Mucosa of descending colon (tissue), 3 donors: Measurements from ENCODE around the gene MAGI2. TPM values are rescaled to one million over a fixed set of nuclear protein-coding genes. Genes with fewer than 3 reads are reported as not detected.

Source experiments
- ATAC-seq: fragments of 200-7000 bp; cut with Tn5 transposase; one replicate; pipeline ENCODE4 v1.9.1; 2020; ENCODE audit warnings: mild to moderate bottlenecking, moderate library complexity
- DNase-seq, 3 donors: peaks; one replicate each; pipeline ENCODE4 v3.0.0-alpha.2; 2020
- H3K36me3 ChIP-seq: fragments of 200-600 bp; one replicate; pipeline ENCODE4 v1.8.0; 2021; ENCODE audit warnings: low read depth, mild to moderate bottlenecking
- H3K4me1 ChIP-seq: fragments of 200-600 bp; one replicate; pipeline ENCODE4 v1.8.0; 2021; ENCODE audit warnings: low read depth, mild to moderate bottlenecking
- H3K4me3 ChIP-seq: fragments of 200-600 bp; one replicate; pipeline ENCODE4 v1.8.0; 2021; ENCODE audit warnings: mild to moderate bottlenecking
- H3K9me3 ChIP-seq: fragments of 200-600 bp; one replicate; pipeline ENCODE4 v1.8.0; 2021; ENCODE audit warnings: mild to moderate bottlenecking
- CTCF ChIP-seq: fragments of 200-600 bp; IDR thresholded peaks from one replicate; pipeline ENCODE4 v1.8.0; 2022; ENCODE audit warnings: antibody characterized with exemption, mild to moderate bottlenecking
- intact Hi-C, 2 donors: fragments of 100-400 bp; cut with DNase I in 1 of 2; cut with micrococcal nuclease in 1 of 2; formaldehyde crosslinking; loops; one replicate each; pipeline versions ENCODE4 v1.11.0 to v1.11.1; 2022; cut with DNase I, micrococcal nuclease
- total RNA-seq, 3 donors: library from RNA; stranded (reverse); fragmentation: NEBNext Ultra II Directional in 2 of 3; extraction: Animal tissue kit (Norgen Biotek cat#: 25700) in 2 of 3; gene quantifications; one replicate each; pipeline versions ENCODE4 v1.2.1 to v1.2.4, GENCODE V29; 2021 to 2023
- donor health status: DM: no; HTN: no; CAD: no; lungs with moderate emphysema.
- donor health status: DM: no; HTN: no; CAD: no.
- donor health status: DM: no; HTN: yes; CAD: no.

Gene MAGI2
- total RNA-seq, 3 donors from 2014 or later: 1.9 to 14.5 (median 2.7) TPM

- H3K9me3 ChIP-seq: no peaks in the 10 kb centered on the region
- H3K36me3 ChIP-seq: no peaks in the 10 kb centered on the region
- no peaks in the 10 kb centered on the region for H3K4me1 ChIP-seq
- DNase-seq: no peak
- ATAC-seq: no peak
- intact Hi-C loops: no loop called here
- TF ChIP-seq CTCF: no peak
- no peak overlapping the region for H3K4me3 ChIP-seq
Observed at GRCh38 chr7:78967046-78967445, 486.4 kb downstream of the MAGI2 start.

GRCh38 chr7:78959477-78959876, 494.0 kb downstream of the MAGI2 start:
- TF ChIP-seq CTCF: no peak
- intact Hi-C loops: no loop called here
- Histone ChIP-seq H3K36me3 (no peaks in the 10 kb centered on the region), H3K9me3 (no peaks in the 10 kb centered on the region), H3K4me3 (no peak overlapping the region), H3K4me1 (no peaks in the 10 kb centered on the region)
- DNase-seq (no peak), ATAC-seq (no peak)

- ATAC-seq: no peak
- DNase-seq: no peak
- no peaks in the 10 kb centered on the region for H3K9me3 ChIP-seq
- H3K4me3 ChIP-seq: no peak overlapping the region
- H3K4me1 ChIP-seq: no peaks in the 10 kb centered on the region
- intact Hi-C loops: no loop called here
- H3K36me3 ChIP-seq: no peaks in the 10 kb centered on the region
- TF ChIP-seq CTCF: no peak
Observed at GRCh38 chr7:78955329-78955728, 498.1 kb downstream of the MAGI2 start.

GRCh38 chr7:78953726-78954363, 499.6 kb downstream of the MAGI2 start:
- intact Hi-C loops: no loop called here
- no peaks in the 10 kb centered on the region for H3K36me3 ChIP-seq
- no peaks in the 10 kb centered on the region for H3K9me3 ChIP-seq
- TF ChIP-seq CTCF: no peak
- no peaks in the 10 kb centered on the region for H3K4me1 ChIP-seq
- no peak overlapping the region for H3K4me3 ChIP-seq
- no peak for ATAC-seq
- DNase-seq: no peak

- DNase-seq: no peak
- no peaks in the 10 kb centered on the region for H3K36me3 ChIP-seq
- no peaks in the 10 kb centered on the region for H3K9me3 ChIP-seq
- intact Hi-C loops: no loop called here
- TF ChIP-seq CTCF: no peak
- no peak for ATAC-seq
- no peak overlapping the region for H3K4me3 ChIP-seq
- H3K4me1 ChIP-seq: no peaks in the 10 kb centered on the region
Observed at GRCh38 chr7:78953090-78953489, 500.4 kb downstream of the MAGI2 start.

GRCh38 chr7:78939669-78940068, 513.8 kb downstream of the MAGI2 start:
- DNase-seq (no peak), ATAC-seq (no peak)
- intact Hi-C loops: no loop called here
- no peak for TF ChIP-seq CTCF
- H3K36me3 ChIP-seq: no peaks in the 10 kb centered on the region
- H3K4me1 ChIP-seq: no peaks in the 10 kb centered on the region
- no peak overlapping the region for H3K4me3 ChIP-seq
- H3K9me3 ChIP-seq: no peaks in the 10 kb centered on the region
